PC-3 (cell line): Measurements from ENCODE around the gene SALL4. TPM values are rescaled to one million over a fixed set of nuclear protein-coding genes. Genes with fewer than 3 reads are reported as not detected.
"Not testable (repeated sequence)": the region's sequence is repeated elsewhere in the genome, so short reads cannot be mapped to it uniquely, and the experiment has no call there.

ENCODE experiments used
- ATAC-seq: fragments of 200-7000 bp; cut with Tn5 transposase; 2 replicates; pipeline ENCODE4 v1.9.1; 2020; ENCODE audit warnings: mild to moderate bottlenecking, moderate library complexity
- BruUV-seq: library from RNA; stranded (reverse); fragments of 400-500 nt; replicated peaks from 2 replicates; lab custom pipeline; 2021; lab: Mats Ljungman, UMichigan
- CTCF ChIA-PET: fragments of 300-600 bp; sonication (Branson Sonifier 250); formaldehyde crosslinking; loops from one replicate; lab custom pipeline; 2022; ENCODE audit warnings: antibody characterized with exemption; lab: Charles Lee
- POLR2A ChIA-PET: fragments of 300-600 bp; sonication (Branson Sonifier 250); formaldehyde crosslinking; loops from one replicate; lab custom pipeline; 2022; ENCODE audit warnings: antibody characterized with exemption; ENCODE audit not compliant: unreplicated experiment; lab: Charles Lee
- DNase-seq: peaks from one replicate; pipeline ENCODE4 v3.0.0-alpha.2; 2015
- H2AFZ ChIP-seq: fragments of 300-600 bp; sonication (generic); 2 replicates; pipeline ENCODE4 v1.6.0; 2016; ENCODE audit warnings: antibody characterized with exemption, low read length
- H3F3A ChIP-seq: fragments of 300-600 bp; sonication (generic); one replicate; pipeline ENCODE4 v1.6.0; 2017; ENCODE audit warnings: antibody characterized with exemption, low read length, control low read depth, mild to moderate bottlenecking; ENCODE audit not compliant: unreplicated experiment
- H3K27ac ChIP-seq: fragments of 300-600 bp; sonication (generic); 2 replicates; pipeline ENCODE4 v1.5.1; 2016; ENCODE audit warnings: mild to moderate bottlenecking, low read length
- H3K27me3 ChIP-seq: fragments of 300-600 bp; sonication (generic); 2 replicates; pipeline ENCODE4 v1.6.1; 2016; ENCODE audit warnings: low read length, mixed read lengths
- H3K36me3 ChIP-seq: fragments of 300-600 bp; sonication (generic); 2 replicates; pipeline ENCODE4 v1.6.1; 2016; ENCODE audit warnings: low read depth, mixed run types, low read length, mixed read lengths
- H3K4me1 ChIP-seq: fragments of 300-600 bp; sonication (generic); 2 replicates; pipeline ENCODE4 v1.5.1; 2016; ENCODE audit warnings: low read length; ENCODE audit not compliant: insufficient read depth
- H3K4me2 ChIP-seq: fragments of 300-600 bp; sonication (generic); 2 replicates; pipeline ENCODE4 v1.6.0; 2016; ENCODE audit warnings: low read length
- H3K4me3 ChIP-seq: fragments of 300-600 bp; sonication (generic); 2 replicates; pipeline ENCODE4 v1.5.1; 2016; ENCODE audit warnings: mild to moderate bottlenecking, low read length, mixed read lengths
- H3K79me2 ChIP-seq: fragments of 300-600 bp; sonication (generic); 2 replicates; pipeline ENCODE4 v1.6.1; 2017; ENCODE audit warnings: low read length, mixed read lengths
- H3K9ac ChIP-seq: fragments of 300-600 bp; sonication (generic); 2 replicates; pipeline ENCODE4 v1.6.0; 2016; ENCODE audit warnings: mild to moderate bottlenecking, low read length
- H3K9me2 ChIP-seq: fragments of 300-600 bp; sonication (generic); replicated peaks from 2 replicates; pipeline ENCODE4 v1.6.1; 2016; ENCODE audit warnings: mixed run types, low read length, mixed read lengths
- H3K9me3 ChIP-seq: fragments of 300-600 bp; sonication (generic); 2 replicates; pipeline ENCODE4 v1.6.1; 2016; ENCODE audit warnings: low read length, mixed read lengths
- H4K20me1 ChIP-seq: fragments of 300-600 bp; sonication (generic); 2 replicates; pipeline ENCODE4 v1.6.1; 2016; ENCODE audit warnings: low read length, mixed read lengths
- CTCF ChIP-seq: fragments of 300-600 bp; sonication (generic); conservative IDR thresholded peaks from 2 replicates; pipeline ENCODE4 v1.5.1; 2017; ENCODE audit warnings: antibody characterized with exemption, low read depth, mild to moderate bottlenecking, low read length
- EZH2 ChIP-seq: fragments of 300-600 bp; sonication (generic); IDR thresholded peaks from one replicate; pipeline ENCODE4 v1.6.1; 2017; ENCODE audit warnings: antibody characterized with exemption, mild to moderate bottlenecking, low read length; ENCODE audit not compliant: unreplicated experiment
- EZH2phosphoT487 ChIP-seq: fragments of 300-600 bp; sonication (generic); IDR thresholded peaks from 2 replicates; pipeline ENCODE4 v1.6.1; 2018; ENCODE audit warnings: mild to moderate bottlenecking, antibody characterized with exemption, low read length, borderline replicate concordance
- intact Hi-C: fragments of 100-400 bp; cut with micrococcal nuclease; formaldehyde crosslinking; loops from 2 replicates; pipeline ENCODE4 v1.9.0; 2023
- total RNA-seq: library from RNA; depleted of rRNA; stranded (reverse); fragments of >200 nt; gene quantifications from 2 replicates; pipeline ENCODE4 v1.2.3, GENCODE V29; 2014

SALL4 gene
- total RNA-seq, 1 experiment from 2014 or later, result 3.1 TPM

- peaks cover 23% of the 10 kb centered on the region for H3K4me1 ChIP-seq
- no peak overlapping the region for H3K4me3 ChIP-seq
- no peaks in the 10 kb centered on the region for H4K20me1 ChIP-seq
- DNase-seq (no peak), ATAC-seq (no peak)
- BruUV-seq, result no TSS peak
- H3K27me3 ChIP-seq, result no peaks in the 10 kb centered on the region
- no peak overlapping the region for H2AFZ ChIP-seq
- peaks cover 8% of the 10 kb centered on the region for H3F3A ChIP-seq
- H3K9me3 ChIP-seq, result no peaks in the 10 kb centered on the region
- no peaks in the 10 kb centered on the region for H3K36me3 ChIP-seq
- H3K4me2 ChIP-seq, result no peak overlapping the region
- TF ChIP-seq EZH2phosphoT487 (no peak), EZH2 (no peak), CTCF (no peak)
- ChIA-PET POLR2A (interaction anchor here (0.6 kb wide), 1 partner anchor 8 kb away, joined by 4 read pairs; no protein-coding TSS in a partner anchor), CTCF (no interaction called here)
- H3K9ac ChIP-seq, result no peak overlapping the region
- H3K79me2 ChIP-seq, result peaks cover 78% of the 10 kb centered on the region
- intact Hi-C loops, result no loop called here
- no peak overlapping the region for H3K27ac ChIP-seq
- no peaks in the 10 kb centered on the region for H3K9me2 ChIP-seq
These were observed 45.1 kb downstream of the SALL4 start for GRCh38 chr20:51757226-51757625.

DNA sequence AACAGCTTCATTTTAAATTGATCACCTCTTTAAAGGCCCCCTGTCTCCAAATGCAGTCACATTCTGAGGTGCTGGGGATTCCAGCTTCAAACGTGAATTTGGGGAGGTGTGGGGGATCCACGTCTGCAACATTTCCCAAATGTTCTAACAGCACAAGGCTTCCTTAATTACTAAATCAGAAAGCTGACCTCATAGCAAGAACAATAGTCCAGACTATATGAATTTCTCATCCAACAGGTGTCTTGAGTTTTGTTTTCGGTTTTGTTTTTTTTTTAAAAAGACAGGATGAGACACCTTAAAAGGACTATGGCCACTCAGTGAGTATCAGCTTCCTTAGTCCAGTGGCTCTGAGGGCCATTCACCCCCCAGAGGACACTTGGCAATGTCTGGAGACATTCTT lies 45.7 kb downstream of the SALL4 start:
- no peak for DNase-seq
- BruUV-seq, result no TSS peak
- H3K27me3 ChIP-seq, result no peaks in the 10 kb centered on the region
- no peak overlapping the region for H2AFZ ChIP-seq
- POLR2A ChIA-PET, result interaction anchor here (0.6 kb wide), 1 partner anchor 9 kb away, joined by 4 read pairs; no protein-coding TSS in a partner anchor
- no peaks in the 10 kb centered on the region for H3K36me3 ChIP-seq
- CTCF ChIA-PET, result no interaction called here
- ATAC-seq, result no peak
- no peak overlapping the region for H3K4me3 ChIP-seq
- H3K9me2 ChIP-seq, result no peaks in the 10 kb centered on the region
- peaks cover 76% of the 10 kb centered on the region for H3K79me2 ChIP-seq
- no peak overlapping the region for H3K9ac ChIP-seq
- H3K4me1 ChIP-seq, result peaks cover 28% of the 10 kb centered on the region
- no peak overlapping the region for H3K4me2 ChIP-seq
- no peak overlapping the region for H3K27ac ChIP-seq
- H4K20me1 ChIP-seq, result no peaks in the 10 kb centered on the region
- H3F3A ChIP-seq, result peaks cover 8% of the 10 kb centered on the region
- TF ChIP-seq EZH2phosphoT487, result no peak
- no peak for TF ChIP-seq EZH2
- no peak for TF ChIP-seq CTCF
- H3K9me3 ChIP-seq, result no peaks in the 10 kb centered on the region
- intact Hi-C loops, result no loop called here

GRCh38 chr20:51753220-51753619 lies 49.1 kb downstream of the SALL4 start:
- peak overlapping the region; percentile 67 for H3K9ac ChIP-seq
- not testable (repeated sequence) for DNase-seq

More at GRCh38 chr20:51753220-51753619, 49.1 kb downstream of the SALL4 start:
- H3K9me2 ChIP-seq, H2AFZ ChIP-seq, H4K20me1 ChIP-seq, BruUV-seq, ATAC-seq, H3K9me3 ChIP-seq, H3K27me3 ChIP-seq, CTCF ChIA-PET, H3K36me3 ChIP-seq, H3F3A ChIP-seq: not testable (repeated sequence)
- Histone ChIP-seq H3K79me2 (peaks cover 72% of the 10 kb centered on the region), H3K4me3 (peak overlapping the region; percentile 1; the same call in 1 of the 2 replicates), H3K27ac (peak overlapping the region; percentile 87), H3K4me2 (peak overlapping the region; percentile 67), H3K4me1 (peaks cover 46% of the 10 kb centered on the region)
- POLR2A ChIA-PET, result interaction anchor here (1.0 kb wide), 1 partner anchor 56 kb away, joined by 7 read pairs; no protein-coding TSS in a partner anchor
- intact Hi-C loops, result loop anchor here (2.0 to 5.0 kb wide), 4 partner anchors 40 to 191 kb away; partner anchors contain the start of gene SALL4
